Astrocyte (in vitro differentiated cells and primary cell): ENCODE data around the gene RAMAC. TPM values are rescaled to one million over a fixed set of nuclear protein-coding genes. Genes with fewer than 3 reads are reported as not detected.
"Not testable (repeated sequence)": the region's sequence is repeated elsewhere in the genome, so short reads cannot be mapped to it uniquely, and the experiment has no call there.

Source experiments
- DNase-seq: peaks from one replicate; pipeline ENCODE4 v3.0.0-alpha.2; 2010; ENCODE audit warnings: low read depth
- FAIRE-seq: peaks from 2 replicates; lab custom pipeline; 2011; peaks lifted over from hg19 to GRCh38; lab: Jason Lieb, UNC
- H2AFZ ChIP-seq: 2 replicates; pipeline ENCODE4 v1.6.0; 2012; ENCODE audit warnings: low read depth, low read length, inconsistent platforms
- H3K27ac ChIP-seq: 2 replicates; pipeline ENCODE4 v1.5.1; 2011; ENCODE audit warnings: low read depth, low read length, inconsistent platforms
- H3K27me3 ChIP-seq: 2 replicates; pipeline ENCODE4 v1.6.0; 2011; ENCODE audit warnings: low read length, inconsistent platforms; ENCODE audit not compliant: insufficient read depth
- H3K36me3 ChIP-seq: 2 replicates; pipeline ENCODE4 v1.5.1; 2011; ENCODE audit warnings: low read length, inconsistent platforms; ENCODE audit not compliant: insufficient read depth
- H3K4me1 ChIP-seq: 2 replicates; pipeline ENCODE4 v1.5.1; 2011; ENCODE audit warnings: low read length, inconsistent platforms; ENCODE audit not compliant: insufficient read depth
- H3K4me2 ChIP-seq: 2 replicates; pipeline ENCODE4 v1.6.0; 2012; ENCODE audit warnings: low read length, inconsistent platforms
- H3K4me3 ChIP-seq: 2 replicates; pipeline ENCODE4 v1.5.1; 2011; ENCODE audit warnings: low read depth, mild to moderate bottlenecking, low read length, inconsistent platforms; ENCODE audit not compliant: insufficient read depth
- H3K79me2 ChIP-seq: 2 replicates; pipeline ENCODE4 v1.6.0; 2012; ENCODE audit warnings: mild to moderate bottlenecking, low read length, inconsistent platforms; ENCODE audit not compliant: insufficient read depth
- H3K9ac ChIP-seq: 2 replicates; pipeline ENCODE4 v1.6.0; 2012; ENCODE audit warnings: mild to moderate bottlenecking, low read length, inconsistent platforms
- H3K9me3 ChIP-seq: 2 replicates; pipeline ENCODE4 v1.5.1; 2012; ENCODE audit warnings: low read depth, mild to moderate bottlenecking, low read length, inconsistent platforms; ENCODE audit not compliant: insufficient read depth
- H4K20me1 ChIP-seq: 2 replicates; pipeline ENCODE4 v1.6.0; 2012; ENCODE audit warnings: low read length, inconsistent platforms; ENCODE audit not compliant: insufficient read depth
- H3K27ac Mint-ChIP-seq: one replicate; pipeline ENCODE4 v1.8.0; 2021; ENCODE audit warnings: mild to moderate bottlenecking, mixed read lengths; ENCODE audit not compliant: unreplicated experiment
- H3K27me3 Mint-ChIP-seq: one replicate; pipeline ENCODE4 v1.8.0; 2021; ENCODE audit warnings: low read depth, mixed read lengths; ENCODE audit not compliant: unreplicated experiment
- H3K36me3 Mint-ChIP-seq: one replicate; pipeline ENCODE4 v1.8.0; 2021; ENCODE audit warnings: low read depth, mixed read lengths; ENCODE audit not compliant: unreplicated experiment
- H3K4me1 Mint-ChIP-seq: one replicate; pipeline ENCODE4 v1.8.0; 2021; ENCODE audit warnings: low read depth, mixed read lengths; ENCODE audit not compliant: unreplicated experiment
- H3K4me3 Mint-ChIP-seq: one replicate; pipeline ENCODE4 v1.8.0; 2021; ENCODE audit warnings: mild to moderate bottlenecking, moderate library complexity, mixed read lengths; ENCODE audit not compliant: unreplicated experiment
- H3K9me3 Mint-ChIP-seq: one replicate; pipeline ENCODE4 v1.8.0; 2021; ENCODE audit warnings: mild to moderate bottlenecking, mixed read lengths; ENCODE audit not compliant: unreplicated experiment
- EZH2 ChIP-seq: IDR thresholded peaks from 2 replicates; pipeline ENCODE4 v1.6.1; 2012; ENCODE audit warnings: mild to moderate bottlenecking, low read length, inconsistent platforms; ENCODE audit not compliant: insufficient read depth
- total RNA-seq: library from RNA; stranded (reverse); gene quantifications from 2 replicates; pipeline ENCODE4 v1.2.1, GENCODE V29; 2021
- TF ChIP-seq, protein P1 (sequence below): IDR thresholded peaks from 2 replicates; pipeline ENCODE4 v1.5.1; 2011; ENCODE audit warnings: low read depth, mild to moderate bottlenecking, inconsistent platforms, low read length, moderate library complexity; ENCODE audit not compliant: insufficient read depth

RAMAC gene
- total RNA-seq, 1 donor from 2014 or later = 44.4 TPM

GRCh38 chr15:82937712-82938058 lies 48.3 kb upstream of the RAMAC start:
- Mint-ChIP-seq H3K27me3 (no peaks in the 10 kb centered on the region), H3K36me3 (no peaks in the 10 kb centered on the region), H3K4me1 (peaks cover 27% of the 10 kb centered on the region), H3K4me3 (no peak overlapping the region), H3K9me3 (peaks cover 2% of the 10 kb centered on the region), H3K27ac (peak overlapping the region; percentile 96)
- Histone ChIP-seq H4K20me1 (peaks cover 4% of the 10 kb centered on the region), H3K36me3 (no peaks in the 10 kb centered on the region), H3K79me2 (peaks cover 8% of the 10 kb centered on the region), H3K4me3 (no peak overlapping the region), H3K9me3 (no peaks in the 10 kb centered on the region), H2AFZ (no peak overlapping the region), H3K4me1 (peaks cover 4% of the 10 kb centered on the region), H3K27ac (peak overlapping the region; percentile 35), H3K27me3 (no peaks in the 10 kb centered on the region), H3K4me2 (peak overlapping the region; percentile 23), H3K9ac (peak overlapping the region; percentile 12)
- TF ChIP-seq, protein P1, sequence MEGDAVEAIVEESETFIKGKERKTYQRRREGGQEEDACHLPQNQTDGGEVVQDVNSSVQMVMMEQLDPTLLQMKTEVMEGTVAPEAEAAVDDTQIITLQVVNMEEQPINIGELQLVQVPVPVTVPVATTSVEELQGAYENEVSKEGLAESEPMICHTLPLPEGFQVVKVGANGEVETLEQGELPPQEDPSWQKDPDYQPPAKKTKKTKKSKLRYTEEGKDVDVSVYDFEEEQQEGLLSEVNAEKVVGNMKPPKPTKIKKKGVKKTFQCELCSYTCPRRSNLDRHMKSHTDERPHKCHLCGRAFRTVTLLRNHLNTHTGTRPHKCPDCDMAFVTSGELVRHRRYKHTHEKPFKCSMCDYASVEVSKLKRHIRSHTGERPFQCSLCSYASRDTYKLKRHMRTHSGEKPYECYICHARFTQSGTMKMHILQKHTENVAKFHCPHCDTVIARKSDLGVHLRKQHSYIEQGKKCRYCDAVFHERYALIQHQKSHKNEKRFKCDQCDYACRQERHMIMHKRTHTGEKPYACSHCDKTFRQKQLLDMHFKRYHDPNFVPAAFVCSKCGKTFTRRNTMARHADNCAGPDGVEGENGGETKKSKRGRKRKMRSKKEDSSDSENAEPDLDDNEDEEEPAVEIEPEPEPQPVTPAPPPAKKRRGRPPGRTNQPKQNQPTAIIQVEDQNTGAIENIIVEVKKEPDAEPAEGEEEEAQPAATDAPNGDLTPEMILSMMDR = no peak
- no peak for TF ChIP-seq EZH2
- no peak for DNase-seq
- FAIRE-seq = no peak

DNA sequence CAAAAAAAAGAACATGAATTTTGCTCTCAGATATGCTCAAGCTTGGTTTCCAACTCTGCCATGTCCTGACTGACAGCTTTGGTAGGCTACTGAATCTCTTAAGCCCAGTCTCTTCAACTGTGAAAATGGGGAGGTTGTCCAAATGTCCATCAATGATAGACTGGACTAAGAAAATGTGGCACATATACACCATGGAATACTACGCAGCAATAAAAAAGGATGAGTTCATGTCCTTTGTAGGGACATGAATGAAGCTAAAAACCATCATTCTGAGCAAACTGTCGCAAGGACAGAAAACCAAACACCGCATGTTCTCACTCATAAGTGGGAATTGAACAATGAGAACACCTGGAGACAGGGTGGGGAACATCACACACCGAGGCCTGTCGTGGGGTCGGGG lies 46.3 kb upstream of the RAMAC start:
- not testable (repeated sequence) for H3K36me3 Mint-ChIP-seq, H3K4me3 ChIP-seq, H2AFZ ChIP-seq, H3K9me3 ChIP-seq, H3K27me3 ChIP-seq, H3K36me3 ChIP-seq, FAIRE-seq, H3K79me2 ChIP-seq, H3K9ac ChIP-seq, H3K27me3 Mint-ChIP-seq, H3K4me3 Mint-ChIP-seq, H3K9me3 Mint-ChIP-seq, DNase-seq, H3K27ac Mint-ChIP-seq, H3K27ac ChIP-seq, H3K4me2 ChIP-seq, H3K4me1 ChIP-seq, H4K20me1 ChIP-seq
- H3K4me1 Mint-ChIP-seq = peaks cover 22% of the 10 kb centered on the region

DNA sequence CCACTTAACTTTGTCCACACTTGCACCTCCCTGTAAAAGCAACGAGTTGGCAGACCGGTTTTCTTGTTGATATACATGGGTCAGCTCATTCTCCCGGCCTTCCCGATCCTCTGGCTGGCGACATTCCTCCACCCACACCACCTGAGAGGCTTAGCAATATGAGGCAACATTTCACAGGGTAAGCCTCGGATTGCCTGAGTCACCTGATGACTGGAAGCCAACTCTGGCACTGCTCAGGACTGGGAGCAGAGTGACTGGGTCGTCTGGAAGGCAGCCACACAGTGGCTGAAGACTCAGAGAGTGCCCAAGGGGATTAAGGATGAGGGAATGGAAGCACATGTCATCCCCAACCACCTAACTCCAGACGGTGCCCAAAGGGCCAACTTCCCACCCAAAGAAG lies 43.3 kb upstream of the RAMAC start:
- no peak overlapping the region for H3K9ac ChIP-seq
- Mint-ChIP-seq H3K27ac (peak overlapping the region; percentile 77), H3K36me3 (no peaks in the 10 kb centered on the region), H3K4me3 (no peak overlapping the region), H3K9me3 (peaks cover 2% of the 10 kb centered on the region), H3K27me3 (peaks cover 5% of the 10 kb centered on the region), H3K4me1 (peaks cover 2% of the 10 kb centered on the region)
- H4K20me1 ChIP-seq = no peaks in the 10 kb centered on the region
- peaks cover 17% of the 10 kb centered on the region for H3K79me2 ChIP-seq
- H3K36me3 ChIP-seq = no peaks in the 10 kb centered on the region
- no peak overlapping the region for H3K4me3 ChIP-seq
- FAIRE-seq (peak; percentile 9), DNase-seq (peak; percentile 66)
- no peak overlapping the region for H3K27ac ChIP-seq
- H3K9me3 ChIP-seq = no peaks in the 10 kb centered on the region
- H3K4me1 ChIP-seq = peaks cover 4% of the 10 kb centered on the region
- H2AFZ ChIP-seq = no peak overlapping the region
- TF ChIP-seq, protein P1 = no peak
- TF ChIP-seq EZH2 = no peak
- no peaks in the 10 kb centered on the region for H3K27me3 ChIP-seq
- peak overlapping the region; percentile 47 for H3K4me2 ChIP-seq
